Adrenal gland (tissue), 12 donors: Measurements from ENCODE around the gene KIF18A. TPM values are rescaled to one million over a fixed set of nuclear protein-coding genes. Genes with fewer than 3 reads are reported as not detected.
"Not testable (repeated sequence)": the region's sequence is repeated elsewhere in the genome, so short reads cannot be mapped to it uniquely, and the experiment has no call there.

Experiments used
- DNase-seq, 7 donors: peaks; one replicate each; pipeline ENCODE4 v3.0.0-alpha.2; 2019 to 2020
- H3K27ac ChIP-seq, 5 donors: fragments of 200-600 bp; sonication (generic) in 4 of 5; 1 replicate in 3 of 5; 2 replicates in 2 of 5; pipeline versions ENCODE4 v1.5.1 to v1.8.0; 2016 to 2020; ENCODE audit warnings: mild to moderate bottlenecking in 1 of 5
- H3K27me3 ChIP-seq: fragments of 200-600 bp; 2 replicates; pipeline ENCODE4 v1.8.0; 2021
- H3K36me3 ChIP-seq, 2 donors: fragments of 200-600 bp; replicated peaks in 1 of 2; 1 replicate in 1 of 2; 2 replicates in 1 of 2; pipeline versions ENCODE4 v1.5.1 to v1.8.0; 2018 to 2022
- H3K4me1 ChIP-seq, 2 donors: fragments of 200-600 bp; replicated peaks in 1 of 2; 1 replicate in 1 of 2; 2 replicates in 1 of 2; pipeline versions ENCODE4 v1.5.1 to v1.8.0; 2018 to 2021
- H3K4me3 ChIP-seq, 4 donors: fragments of 200-600 bp; sonication (generic) in 3 of 4; one replicate each; pipeline ENCODE4 v1.5.1; 2016 to 2018
- H3K9me3 ChIP-seq, 3 donors: fragments of 200-600 bp; sonication (generic) in 1 of 3; replicated peaks in 1 of 3; 1 replicate in 2 of 3; 2 replicates in 1 of 3; pipeline versions ENCODE4 v1.5.1 to v1.8.0; 2016 to 2021
- CTCF ChIP-seq, 6 experiments: fragments of 450-650 bp in 4 of 6; fragments of 200-600 bp in 2 of 6; sonication (generic) in 1 of 6; IDR thresholded peaks; 1 replicate in 5 of 6; 2 replicates in 1 of 6; pipeline versions ENCODE4 v1.5.1 to v1.8.0; 2016 to 2021; ENCODE audit warnings: antibody characterized with exemption in 6 of 6, mild to moderate bottlenecking in 2 of 6, moderate library complexity in 1 of 6
- POLR2A ChIP-seq, 2 donors: fragments of 450-650 bp; IDR thresholded peaks; one replicate each; pipeline ENCODE4 v1.6.1; 2017; ENCODE audit warnings: antibody characterized with exemption in 2 of 2, mild to moderate bottlenecking in 2 of 2, moderate library complexity in 1 of 2
- WGBS, 4 donors: extraction: QIAGEN DNeasy Blood & Tissue Kit in 2 of 4; methylation state at CpG; one replicate each; pipeline versions ENCODE4 v1.1.5 to v1.1.7; 2013 to 2017; 5-methylcytosine and 5-hydroxymethylcytosine counted together
- intact Hi-C, 2 donors: fragments of 100-400 bp; cut with DNase I; formaldehyde crosslinking; loops; one replicate each; pipeline versions ENCODE4 v1.14.1 to v1.15.0; 2022 to 2023
- polyA plus RNA-seq, 3 donors: library from polyadenylated mRNA; stranded (reverse); fragments of 200-250 nt in 2 of 3; fragments of 350-450 nt in 1 of 3; fragmentation: Illumina TruSeq in 1 of 3; extraction: RNeasy Lipid Tissue Mini Kit (QIAGEN cat#74804) in 1 of 3; gene quantifications; one replicate each; pipeline ENCODE4 v1.2.3, GENCODE V29; 2013 to 2014
- total RNA-seq, 9 donors: library from RNA; depleted of rRNA in 4 of 9; stranded (reverse); fragments of >200 nt in 4 of 9; fragments of 120-200 nt in 1 of 9; fragmentation: NEBNext Ultra II Directional in 1 of 9; extraction: Animal tissue kit (Norgen Biotek cat#: 25700) in 1 of 9; gene quantifications; one replicate each; pipeline versions ENCODE4 v1.1.0 to v1.2.4, GENCODE V29; 2013 to 2023
- donor health status: healthy with polysubstance abuse.
- donor health status: Bipolar disorder and iron deficiency.
- donor health status: DM: yes; HTN: yes; CAD: no.
- donor health status: DM: no; HTN: no; CAD: no.
- donor health status: DM: no; HTN: no; CAD: no.
- donor health status: DM: yes; HTN: yes; CAD: no.

Gene KIF18A
- total and polyA plus RNA-seq, 12 donors: 0.13 to 7.3 (median 0.57) TPM; not detected in 2

- intact Hi-C loops: no loop called here
- H3K36me3 ChIP-seq: no peaks in the 10 kb centered on the region
- H3K4me3 ChIP-seq: no peak overlapping the region
- H3K27me3 ChIP-seq: no peaks in the 10 kb centered on the region
- H3K9me3 ChIP-seq: no peaks in the 10 kb centered on the region
- no peak overlapping the region for H3K27ac ChIP-seq
- DNase-seq: no peak
- TF ChIP-seq CTCF (IDR thresholded peaks at IDR 0.05) (no peak), POLR2A (IDR thresholded peaks at IDR 0.05) (no peak)
- 98 to 99% (median 98%) methylated on average over 4 to 5 of the region's 5 CpGs for WGBS, 4 donors
- no peaks in the 10 kb centered on the region for H3K4me1 ChIP-seq
Measured at GRCh38 chr11:28139841-28140415, 32.0 kb upstream of the KIF18A start.

- H3K27me3 ChIP-seq: no peaks in the 10 kb centered on the region
- WGBS, 4 donors: 95 to 100% (median 99%) methylated on average over 1 of the region's 1 CpG
- intact Hi-C loops: no loop called here
- TF ChIP-seq POLR2A (IDR thresholded peaks at IDR 0.05) (no peak), CTCF (IDR thresholded peaks at IDR 0.05) (no peak)
- no peaks in the 10 kb centered on the region for H3K9me3 ChIP-seq
- H3K27ac ChIP-seq: no peak overlapping the region
- no peaks in the 10 kb centered on the region for H3K36me3 ChIP-seq
- no peak for DNase-seq
- H3K4me1 ChIP-seq: no peaks in the 10 kb centered on the region
- no peak overlapping the region for H3K4me3 ChIP-seq
Measured at GRCh38 chr11:28137832-28138231, 29.9 kb upstream of the KIF18A start.

- H3K4me1 ChIP-seq: no peaks in the 10 kb centered on the region
- DNase-seq: no peak
- no peaks in the 10 kb centered on the region for H3K27me3 ChIP-seq
- no peaks in the 10 kb centered on the region for H3K9me3 ChIP-seq
- H3K4me3 ChIP-seq: no peak overlapping the region
- TF ChIP-seq CTCF (IDR thresholded peaks at IDR 0.05) (no peak), POLR2A (IDR thresholded peaks at IDR 0.05) (no peak)
- H3K36me3 ChIP-seq: no peaks in the 10 kb centered on the region
- intact Hi-C loops: no loop called here
- WGBS, 4 donors: 96 to 97% (median 97%) methylated on average over 3 of the region's 3 CpGs
- H3K27ac ChIP-seq: no peak overlapping the region
Measured at GRCh38 chr11:28137366-28137765, 29.4 kb upstream of the KIF18A start.

- H3K27ac ChIP-seq, DNase-seq, H3K27me3 ChIP-seq, H3K4me3 ChIP-seq, H3K36me3 ChIP-seq, H3K4me1 ChIP-seq, H3K9me3 ChIP-seq, intact Hi-C loops: not testable (repeated sequence)
- 92 to 98% (median 96%) methylated on average over 4 of the region's 4 CpGs for WGBS, 4 donors
Measured at GRCh38 chr11:28136157-28136556, 28.2 kb upstream of the KIF18A start.

GRCh38 chr11:28133146-28133545, 25.2 kb upstream of the KIF18A start:
- no peak overlapping the region for H3K27ac ChIP-seq
- whole genome bisulfite sequencing, 4 donors: 96 to 99% (median 97%) methylated on average over 3 of the region's 3 CpGs
- no peaks in the 10 kb centered on the region for H3K27me3 ChIP-seq
- intact Hi-C loops: no loop called here
- TF ChIP-seq CTCF (IDR thresholded peaks at IDR 0.05) (no peak), POLR2A (IDR thresholded peaks at IDR 0.05) (no peak)
- no peaks in the 10 kb centered on the region for H3K9me3 ChIP-seq
- no peaks in the 10 kb centered on the region for H3K36me3 ChIP-seq
- DNase-seq: no peak
- H3K4me3 ChIP-seq: no peak overlapping the region
- no peaks in the 10 kb centered on the region for H3K4me1 ChIP-seq
